Transverse colon (tissue), 4 donors: ENCODE results near the gene STK40. TPM values are rescaled to one million over a fixed set of nuclear protein-coding genes. Genes with fewer than 3 reads are reported as not detected.

Source experiments
- DNase-seq: peaks from one replicate; pipeline ENCODE4 v3.0.0-alpha.2; 2019
- H3K27ac ChIP-seq, 4 donors: fragments of 200-600 bp; sonication (generic); 2 replicates each; pipeline ENCODE4 v1.5.1; 2016 to 2018; ENCODE audit warnings: inconsistent platforms in 4 of 4
- H3K27me3 ChIP-seq: fragments of 200-600 bp; sonication (generic); 2 replicates; pipeline ENCODE4 v1.5.1; 2017; ENCODE audit warnings: inconsistent platforms
- H3K36me3 ChIP-seq, 4 donors: fragments of 200-600 bp; sonication (generic); 2 replicates each; pipeline ENCODE4 v1.5.1; 2017 to 2019; ENCODE audit warnings: inconsistent platforms in 4 of 4
- H3K4me1 ChIP-seq, 4 donors: fragments of 200-600 bp; sonication (generic); 2 replicates each; pipeline ENCODE4 v1.5.1; 2017 to 2020; ENCODE audit warnings: inconsistent platforms in 4 of 4
- H3K4me3 ChIP-seq, 4 donors: fragments of 200-600 bp; sonication (generic); 1 replicate in 1 of 4; 2 replicates in 3 of 4; pipeline versions ENCODE4 v1.5.1 to v1.6.1; 2017 to 2019; ENCODE audit warnings: inconsistent platforms in 4 of 4
- H3K9me3 ChIP-seq, 2 donors: fragments of 200-600 bp; sonication (generic); 2 replicates each; pipeline ENCODE4 v1.5.1; 2017 to 2019; ENCODE audit warnings: inconsistent platforms in 2 of 2
- CTCF ChIP-seq, 5 experiments: fragments of 200-600 bp in 3 of 5; fragments of 450-650 bp in 2 of 5; sonication (generic) in 3 of 5; IDR thresholded peaks; 1 replicate in 2 of 5; 2 replicates in 3 of 5; pipeline ENCODE4 v1.5.1; 2016 to 2017; ENCODE audit warnings: antibody characterized with exemption in 5 of 5, inconsistent platforms in 3 of 5, mild to moderate bottlenecking in 2 of 5, moderate library complexity in 1 of 5
- EP300 ChIP-seq: sonication (generic); formaldehyde crosslinking; IDR thresholded peaks from one replicate; pipeline ENCODE4 v1.6.1; 2017; ENCODE audit warnings: antibody characterized with exemption, low read depth
- POLR2A ChIP-seq: fragments of 450-650 bp; IDR thresholded peaks from one replicate; pipeline ENCODE4 v1.6.1; 2016; ENCODE audit warnings: antibody characterized with exemption, mild to moderate bottlenecking, moderate library complexity
- POLR2AphosphoS5 ChIP-seq, 3 donors: sonication (generic); formaldehyde crosslinking; IDR thresholded peaks; one replicate each; pipeline ENCODE4 v1.6.1; 2016; ENCODE audit warnings: antibody characterized with exemption in 3 of 3
- WGBS, 2 donors: methylation state at CpG; one replicate each; pipeline ENCODE4 v1.1.5; 2018; ENCODE audit warnings: low coverage in 1 of 2; 5-methylcytosine and 5-hydroxymethylcytosine counted together
- in situ Hi-C, 4 donors: fragments of 200-750 bp; cut with MboI; loops; one replicate each; pipeline versions ENCODE4 v1.15.0 to v1.15.1; 2017; ENCODE audit warnings: low sequenced_read_pairs in 3 of 4, low pct_ligation_motif_present in 1 of 4, low pct_unique_long_range_greater_than_20kb in 1 of 4
- intact Hi-C: fragments of 100-400 bp; cut with DNase I; formaldehyde crosslinking; loops from one replicate; pipeline ENCODE4 v1.15.1; 2023; ENCODE audit warnings: low total_unique reads
- total RNA-seq, 4 donors: library from RNA; depleted of rRNA; stranded (reverse); fragments of >200 nt; gene quantifications; one replicate each; pipeline ENCODE4 v1.1.0, GENCODE V29; 2016

Gene STK40
- total RNA-seq, 4 donors from 2014 or later: 34.0 to 154 (median 44.3) TPM

GRCh38 chr1:36419140-36419539, 33.4 kb upstream of the STK40 start:
- WGBS, 2 donors: 84 to 87% methylated on average over 3 of the region's 3 CpGs
- H3K27ac ChIP-seq: no peak overlapping the region
- intact Hi-C loops: no loop called here
- TF ChIP-seq CTCF (IDR thresholded peaks at IDR 0.05) (no peak), POLR2AphosphoS5 (IDR thresholded peaks at IDR 0.05) (no peak), EP300 (no peak), POLR2A (no peak)
- no peaks in the 10 kb centered on the region for H3K9me3 ChIP-seq
- H3K36me3 ChIP-seq: peaks cover 0 to 7% (median 0%) of the 10 kb centered on the region in 4 donors
- H3K4me1 ChIP-seq: peaks cover 0 to 14% (median 3%) of the 10 kb centered on the region in 4 donors
- in situ Hi-C loops: loop anchor here in 2 of 4 donors (25.0 kb wide), 2 partner anchors 232 to 307 kb away; no protein-coding TSS in a partner anchor
- no peaks in the 10 kb centered on the region for H3K27me3 ChIP-seq
- no peak for DNase-seq
- H3K4me3 ChIP-seq: no peak overlapping the region

- no peak for DNase-seq
- TF ChIP-seq POLR2A: no peak
- TF ChIP-seq CTCF (IDR thresholded peaks at IDR 0.05): no peak
- TF ChIP-seq EP300: no peak
- TF ChIP-seq POLR2AphosphoS5 (IDR thresholded peaks at IDR 0.05): no peak
- Histone ChIP-seq H3K4me3 (no peak overlapping the region), H3K9me3 (no peaks in the 10 kb centered on the region), H3K4me1 (peaks cover 0 to 14% (median 3%) of the 10 kb centered on the region in 4 donors), H3K27ac (no peak overlapping the region), H3K36me3 (peaks cover 0 to 7% (median 0%) of the 10 kb centered on the region in 4 donors), H3K27me3 (no peaks in the 10 kb centered on the region)
- in situ Hi-C loops: loop anchor here in 2 of 4 donors (25.0 kb wide), 2 partner anchors 231 to 306 kb away; no protein-coding TSS in a partner anchor
- WGBS, 2 donors: 85 to 100% methylated on average over 2 to 9 of the region's 9 CpGs
- intact Hi-C loops: no loop called here
Observed at GRCh38 chr1:36417931-36418330, 32.2 kb upstream of the STK40 start.

DNA sequence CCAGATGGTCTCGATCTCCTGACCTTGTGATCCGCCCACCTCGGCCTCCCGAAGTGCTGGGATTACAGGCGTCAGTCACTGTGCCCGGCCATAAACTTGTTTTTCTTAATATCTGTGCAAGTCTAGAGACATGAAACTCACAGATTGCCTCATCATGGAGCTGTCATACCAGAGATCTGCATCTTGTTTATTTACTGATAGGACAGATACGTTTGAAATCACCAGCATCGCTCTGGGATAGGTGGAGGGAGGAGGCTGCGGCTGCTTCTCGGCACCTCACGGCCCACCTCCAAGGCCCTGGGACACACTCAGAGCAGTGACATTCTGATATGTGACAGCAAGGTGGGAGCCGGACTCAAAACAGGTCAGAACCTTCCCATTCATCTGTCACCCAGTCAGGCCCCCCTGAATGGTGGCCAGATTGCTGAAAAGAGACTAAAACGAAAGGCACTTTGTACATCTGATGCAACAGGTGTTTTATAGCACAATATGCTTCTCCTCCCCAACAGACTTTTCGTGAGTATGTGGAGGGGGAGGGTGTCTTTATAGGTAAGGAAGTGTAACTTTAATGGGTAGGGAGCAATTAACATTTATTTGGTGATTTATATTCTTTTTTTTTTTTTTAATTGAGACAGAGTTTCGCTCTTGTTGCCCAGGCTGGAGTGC, 30.1 kb upstream of the STK40 start:
- Histone ChIP-seq H3K36me3 (no peaks in the 10 kb centered on the region), H3K4me3 (no peak overlapping the region), H3K4me1 (peaks cover 0 to 12% (median 3%) of the 10 kb centered on the region in 4 donors), H3K27me3 (no peaks in the 10 kb centered on the region), H3K9me3 (no peaks in the 10 kb centered on the region), H3K27ac (no peak overlapping the region)
- intact Hi-C loops (no loop called here), in situ Hi-C loops (loop anchor here in 2 of 4 donors (25.0 kb wide), 2 partner anchors 228 to 303 kb away; no protein-coding TSS in a partner anchor)
- TF ChIP-seq POLR2AphosphoS5 (IDR thresholded peaks at IDR 0.05): no peak
- TF ChIP-seq POLR2A: no peak
- no peak for TF ChIP-seq EP300
- no peak for TF ChIP-seq CTCF (IDR thresholded peaks at IDR 0.05)
- DNase-seq: no peak
- 68 to 70% methylated on average over 4 to 15 of the region's 15 CpGs for WGBS, 2 donors

- intact Hi-C loops: no loop called here
Observed at GRCh38 chr1:36414384-36414783, 28.7 kb upstream of the STK40 start.

More at GRCh38 chr1:36414384-36414783, 28.7 kb upstream of the STK40 start:
- TF ChIP-seq CTCF (IDR thresholded peaks at IDR 0.05): no peak
- no peak for TF ChIP-seq POLR2AphosphoS5 (IDR thresholded peaks at IDR 0.05)
- TF ChIP-seq POLR2A: no peak
- TF ChIP-seq EP300: no peak
- no peak for DNase-seq
- WGBS, 2 donors: 84% methylated on average over 4 of the region's 4 CpGs; no CpG with 5 or more reads in 1 of the 2 donors
- Histone ChIP-seq H3K27ac (no peak overlapping the region), H3K9me3 (no peaks in the 10 kb centered on the region), H3K27me3 (no peaks in the 10 kb centered on the region), H3K4me1 (peaks cover 0 to 5% (median 0%) of the 10 kb centered on the region in 4 donors), H3K36me3 (no peaks in the 10 kb centered on the region), H3K4me3 (no peak overlapping the region)
- in situ Hi-C loops: loop anchor here in 2 of 4 donors (25.0 kb wide), 2 partner anchors 227 to 302 kb away; no protein-coding TSS in a partner anchor
